ENCODE measurements around the gene MBD5. TPM values are rescaled to one million over a fixed set of nuclear protein-coding genes. Genes with fewer than 3 reads are reported as not detected.

The MBD5 gene
- total RNA-seq, 4 donors from 2014 or later = 40.3 to 77.0 (median 50.4) TPM

- TF ChIP-seq POLR2AphosphoS5 (IDR thresholded peaks at IDR 0.05) (no peak), POLR2A (IDR thresholded peaks at IDR 0.05) (no peak), EP300 (IDR thresholded peaks at IDR 0.05) (no peak), CTCF (IDR thresholded peaks at IDR 0.05) (no peak)
- H3K4me1 ChIP-seq = peaks cover 0 to 14% (median 0%) of the 10 kb centered on the region in 3 donors
- no peak overlapping the region for H3K27ac ChIP-seq
- peaks cover 0 to 24% of the 10 kb centered on the region in 2 donors for H3K36me3 ChIP-seq
- H3K27me3 ChIP-seq = no peaks in the 10 kb centered on the region
- H3K4me3 ChIP-seq = no peak overlapping the region
- ATAC-seq = no peak
- H3K9me3 ChIP-seq = no peaks in the 10 kb centered on the region
- WGBS, 2 donors (ENCODE audit: low coverage in 1 of 2) = 79 to 80% methylated on average over 4 of the region's 4 CpGs
These were observed 441.0 kb downstream of the MBD5 start for GRCh38 chr2:148461876-148462275.

GRCh38 chr2:148475626-148476025 is 454.7 kb downstream of the MBD5 start:
- WGBS, 2 donors (ENCODE audit: low coverage in 1 of 2) = 79 to 83% methylated on average over 1 of the region's 1 CpG
- Histone ChIP-seq H3K36me3 (no peaks in the 10 kb centered on the region), H3K4me1 (no peaks in the 10 kb centered on the region), H3K4me3 (no peak overlapping the region), H3K27ac (no peak overlapping the region), H3K27me3 (no peaks in the 10 kb centered on the region), H3K9me3 (no peaks in the 10 kb centered on the region)
- ATAC-seq = no peak
- no peak for TF ChIP-seq POLR2A (IDR thresholded peaks at IDR 0.05)
- no peak for TF ChIP-seq CTCF (IDR thresholded peaks at IDR 0.05)
- no peak for TF ChIP-seq POLR2AphosphoS5 (IDR thresholded peaks at IDR 0.05)
- no peak for TF ChIP-seq EP300 (IDR thresholded peaks at IDR 0.05)

- peaks cover 0 to 7% of the 10 kb centered on the region in 2 donors for H3K36me3 ChIP-seq
- no peak overlapping the region for H3K4me3 ChIP-seq
- WGBS, 2 donors (ENCODE audit: low coverage in 1 of 2) = 86 to 94% methylated on average over 3 of the region's 3 CpGs
- TF ChIP-seq POLR2AphosphoS5 (IDR thresholded peaks at IDR 0.05) (no peak), EP300 (IDR thresholded peaks at IDR 0.05) (no peak), CTCF (IDR thresholded peaks at IDR 0.05) (no peak), POLR2A (IDR thresholded peaks at IDR 0.05) (no peak)
- no peaks in the 10 kb centered on the region for H3K27me3 ChIP-seq
- H3K27ac ChIP-seq = no peak overlapping the region
- ATAC-seq = no peak
- no peaks in the 10 kb centered on the region for H3K9me3 ChIP-seq
- H3K4me1 ChIP-seq = no peaks in the 10 kb centered on the region
These were observed 458.5 kb downstream of the MBD5 start for GRCh38 chr2:148479398-148479797.

- Histone ChIP-seq H3K36me3 (peaks cover 0 to 26% of the 10 kb centered on the region in 2 donors), H3K9me3 (no peaks in the 10 kb centered on the region), H3K27me3 (no peaks in the 10 kb centered on the region), H3K4me1 (no peaks in the 10 kb centered on the region), H3K27ac (no peak overlapping the region), H3K4me3 (no peak overlapping the region)
- ATAC-seq = no peak
- 41% methylated on average over 4 of the region's 4 CpGs; no CpG with 5 or more reads in 1 of the 2 donors for WGBS, 2 donors (ENCODE audit: low coverage in 1 of 2)
- TF ChIP-seq POLR2AphosphoS5 (IDR thresholded peaks at IDR 0.05) (no peak), POLR2A (IDR thresholded peaks at IDR 0.05) (no peak), CTCF (IDR thresholded peaks at IDR 0.05) (no peak), EP300 (IDR thresholded peaks at IDR 0.05) (no peak)
These were observed 462.8 kb downstream of the MBD5 start for GRCh38 chr2:148483665-148484064.

- Histone ChIP-seq H3K4me3 (no peak overlapping the region), H3K27ac (no peak overlapping the region), H3K4me1 (no peaks in the 10 kb centered on the region), H3K27me3 (no peaks in the 10 kb centered on the region), H3K9me3 (no peaks in the 10 kb centered on the region), H3K36me3 (peaks cover 0 to 28% of the 10 kb centered on the region in 2 donors)
- TF ChIP-seq CTCF (IDR thresholded peaks at IDR 0.05) = no peak
- no peak for TF ChIP-seq POLR2AphosphoS5 (IDR thresholded peaks at IDR 0.05)
- no peak for TF ChIP-seq POLR2A (IDR thresholded peaks at IDR 0.05)
- TF ChIP-seq EP300 (IDR thresholded peaks at IDR 0.05) = no peak
- 56 to 57% methylated on average over 1 of the region's 1 CpG for WGBS, 2 donors (ENCODE audit: low coverage in 1 of 2)
- ATAC-seq = no peak
These were observed 463.2 kb downstream of the MBD5 start for GRCh38 chr2:148484066-148484465.
